Right renal pelvis (tissue), 4 donors: ENCODE results near the gene TOR3A. TPM values are rescaled to one million over a fixed set of nuclear protein-coding genes. Genes with fewer than 3 reads are reported as not detected.
"Not testable (repeated sequence)": the region's sequence is repeated elsewhere in the genome, so short reads cannot be mapped to it uniquely, and the experiment has no call there.

ENCODE experiments used
- DNase-seq, 4 donors: peaks; one replicate each; pipeline ENCODE4 v3.0.0-alpha.2; 2013; ENCODE audit warnings: low read depth in 4 of 4, low spot score in 3 of 4, missing footprints in 1 of 4
- polyA plus RNA-seq, 4 donors: library from polyadenylated mRNA; unstranded; fragments of 120-200 nt; gene quantifications; one replicate each; pipeline ENCODE4 v1.2.1, GENCODE V29; 2013; ENCODE audit not compliant: insufficient read length in 4 of 4

Gene TOR3A
- polyA plus RNA-seq, 4 donors = 24.3 to 26.4 (median 24.9) TPM

GRCh38 chr1:179104611-179105250 lies 22.9 kb downstream of the TOR3A start:
- DNase-seq = no peak

GRCh38 chr1:179105393-179105792 lies 23.5 kb downstream of the TOR3A start:
- no peak for DNase-seq

- DNase-seq = no peak
Observed at GRCh38 chr1:179107706-179108629, 26.1 kb downstream of the TOR3A start.

GRCh38 chr1:179108644-179109043 lies 26.8 kb downstream of the TOR3A start:
- DNase-seq = no peak

GRCh38 chr1:179115181-179115580 lies 33.3 kb downstream of the TOR3A start:
- no peak for DNase-seq

- no peak for DNase-seq
Observed at GRCh38 chr1:179119513-179119912, 37.6 kb downstream of the TOR3A start.

- no peak for DNase-seq
Observed at GRCh38 chr1:179120736-179121135, 38.9 kb downstream of the TOR3A start.

GRCh38 chr1:179121159-179121938 lies 39.5 kb downstream of the TOR3A start:
- peak; percentile 28 to 43 (median 35) for DNase-seq

GRCh38 chr1:179124873-179125272 lies 43.0 kb downstream of the TOR3A start:
- DNase-seq = no peak

- DNase-seq = no peak
Observed at GRCh38 chr1:179126338-179127060, 44.6 kb downstream of the TOR3A start.

GRCh38 chr1:179127163-179127895 lies 45.5 kb downstream of the TOR3A start:
- DNase-seq = no peak

- no peak for DNase-seq
Observed at GRCh38 chr1:179128520-179128919, 46.6 kb downstream of the TOR3A start.

- no peak for DNase-seq
Observed at GRCh38 chr1:179129702-179130473, 48.0 kb downstream of the TOR3A start.

GRCh38 chr1:179135168-179135567 lies 53.3 kb downstream of the TOR3A start:
- DNase-seq = not testable (repeated sequence)

- not testable (repeated sequence) for DNase-seq
Observed at GRCh38 chr1:179135707-179136106, 53.8 kb downstream of the TOR3A start.

- no peak for DNase-seq
Observed at GRCh38 chr1:179137617-179138255, 55.9 kb downstream of the TOR3A start.

GRCh38 chr1:179138755-179139154 lies 56.9 kb downstream of the TOR3A start:
- DNase-seq = not testable (repeated sequence)

- no peak for DNase-seq
Observed at GRCh38 chr1:179141592-179142251, 59.9 kb downstream of the TOR3A start.
